Endothelial cell of umbilical vein (primary cell): Measurements from ENCODE around the gene NUDT16L1. TPM values are rescaled to one million over a fixed set of nuclear protein-coding genes. Genes with fewer than 3 reads are reported as not detected.

ENCODE experiments used
- BruUV-seq: library from RNA; stranded (reverse); fragments of 400-500 nt; replicated peaks from 2 replicates; lab custom pipeline; 2021; lab: Mats Ljungman, UMichigan
- CTCF ChIA-PET: fragments of 300-600, 350-600 bp; sonication (Branson Sonifier 250); formaldehyde crosslinking; loops from one replicate; lab custom pipeline; 2021; ENCODE audit warnings: antibody characterized with exemption, inconsistent platforms; lab: Charles Lee
- POLR2A ChIA-PET: fragments of 300-600, 350-600 bp; sonication (Branson Sonifier 250); formaldehyde crosslinking; loops from one replicate; lab custom pipeline; 2021; ENCODE audit warnings: antibody characterized with exemption, inconsistent platforms; lab: Charles Lee
- DNase-seq: peaks from one replicate; pipeline ENCODE4 v3.0.0-alpha.2; 2011; ENCODE audit warnings: low read depth, low spot score
- FAIRE-seq: peaks from 2 replicates; lab custom pipeline; 2011; peaks lifted over from hg19 to GRCh38; lab: Jason Lieb, UNC
- H2AFZ ChIP-seq: 2 replicates; pipeline ENCODE4 v1.6.0; 2012; ENCODE audit warnings: low read depth, low read length, control low read depth, inconsistent platforms
- H3K27ac ChIP-seq: 2 replicates; pipeline ENCODE4 v1.5.1; 2011; ENCODE audit warnings: low read depth, mild to moderate bottlenecking, control low read depth, low read length, moderate library complexity; ENCODE audit not compliant: insufficient read depth
- H3K27me3 ChIP-seq, 2 experiments: 2 replicates each; pipeline versions ENCODE4 v1.6.0 to v1.6.1; 2011; ENCODE audit warnings: low read length in 2 of 2, mixed read lengths in 1 of 2; ENCODE audit not compliant: control insufficient read depth in 2 of 2, insufficient read depth in 2 of 2
- H3K36me3 ChIP-seq, 2 experiments: 2 replicates in 1 of 2; 3 replicates in 1 of 2; pipeline ENCODE4 v1.5.1; 2011; ENCODE audit warnings: low read length in 2 of 2, mild to moderate bottlenecking in 1 of 2, moderate library complexity in 1 of 2; ENCODE audit not compliant: control insufficient read depth in 2 of 2, insufficient read depth in 2 of 2; ENCODE audit errors: extremely low read depth in 1 of 2
- H3K4me1 ChIP-seq: 3 replicates; pipeline ENCODE4 v1.5.1; 2011; ENCODE audit warnings: mild to moderate bottlenecking, low read length; ENCODE audit not compliant: control insufficient read depth, insufficient read depth; ENCODE audit errors: extremely low read depth
- H3K4me2 ChIP-seq: 2 replicates; pipeline ENCODE4 v1.6.1; 2011; ENCODE audit warnings: low read length, control low read depth, mixed read lengths; ENCODE audit not compliant: insufficient read depth
- H3K4me3 ChIP-seq, 3 experiments: fragments of 200-600 bp in 1 of 3; sonication (generic), shearing (Covaris generic) in 1 of 3; replicated peaks in 1 of 3; 2 replicates each; pipeline ENCODE4 v1.5.1; 2011 to 2016; ENCODE audit warnings: control low read depth in 3 of 3, low read length in 3 of 3, mild to moderate bottlenecking in 2 of 3, inconsistent platforms in 1 of 3, low read depth in 1 of 3, moderate library complexity in 1 of 3; ENCODE audit not compliant: insufficient read depth in 1 of 3
- H3K79me2 ChIP-seq: 2 replicates; pipeline ENCODE4 v1.6.0; 2012; ENCODE audit warnings: low read length, inconsistent platforms; ENCODE audit not compliant: control insufficient read depth, insufficient read depth
- H3K9ac ChIP-seq: replicated peaks from 2 replicates; pipeline ENCODE3; 2011; ENCODE audit warnings: low read length, control low read depth; ENCODE audit not compliant: insufficient read depth; ENCODE audit errors: extremely low read depth
- H3K9me1 ChIP-seq: replicated peaks from 3 replicates; pipeline ENCODE4 v1.6.0; 2011; ENCODE audit warnings: mild to moderate bottlenecking, low read length; ENCODE audit not compliant: control insufficient read depth, insufficient read depth; ENCODE audit errors: extremely low read depth
- H3K9me3 ChIP-seq: replicated peaks from 2 replicates; pipeline ENCODE4 v1.5.1; 2012; ENCODE audit warnings: low read length, inconsistent platforms; ENCODE audit not compliant: control insufficient read depth, insufficient read depth
- H4K20me1 ChIP-seq: replicated peaks from 2 replicates; pipeline ENCODE3; 2011; ENCODE audit warnings: mild to moderate bottlenecking, low read length; ENCODE audit not compliant: control insufficient read depth, insufficient read depth; ENCODE audit errors: extremely low read depth
- CTCF ChIP-seq, 2 donors: IDR thresholded peaks; 1 replicate in 1 of 2; 2 replicates in 1 of 2; pipeline ENCODE4 v1.5.1; 2011; ENCODE audit warnings: low read length in 2 of 2, mild to moderate bottlenecking in 2 of 2, moderate library complexity in 2 of 2, control low read depth in 1 of 2, inconsistent platforms in 1 of 2, low read depth in 1 of 2; ENCODE audit not compliant: insufficient read depth in 1 of 2; ENCODE audit errors: extremely low read depth in 1 of 2
- EZH2 ChIP-seq: IDR thresholded peaks from 2 replicates; pipeline ENCODE4 v1.6.1; 2012; ENCODE audit warnings: borderline replicate concordance, low read depth, mild to moderate bottlenecking, moderate library complexity, low read length, inconsistent platforms; ENCODE audit not compliant: severe bottlenecking
- FOS ChIP-seq: IDR thresholded peaks from 2 replicates; pipeline ENCODE4 v1.6.1; 2011; ENCODE audit warnings: mild to moderate bottlenecking, low read length, moderate library complexity, borderline replicate concordance; ENCODE audit not compliant: insufficient read depth
- GATA2 ChIP-seq: IDR thresholded peaks from 2 replicates; pipeline ENCODE4 v1.7.0; 2011; ENCODE audit warnings: low read depth, mild to moderate bottlenecking, moderate library complexity, mixed read lengths, low read length; ENCODE audit not compliant: insufficient read length, insufficient read depth
- JUN ChIP-seq: IDR thresholded peaks from 2 replicates; pipeline ENCODE4 v1.6.1; 2011; ENCODE audit warnings: borderline replicate concordance, low read depth; ENCODE audit not compliant: insufficient read length, insufficient read depth
- MYC ChIP-seq: IDR thresholded peaks from one replicate; pipeline ENCODE4 v1.6.1; 2011; ENCODE audit warnings: mild to moderate bottlenecking, low read depth, low read length
- POLR2A ChIP-seq: IDR thresholded peaks from 2 replicates; pipeline ENCODE4 v1.6.1; 2012; ENCODE audit warnings: low read depth, mild to moderate bottlenecking, control low read depth, low read length
- POLR2AphosphoS5 ChIP-seq: IDR thresholded peaks from 2 replicates; pipeline ENCODE4 v1.6.1; 2012; ENCODE audit warnings: low read depth, mild to moderate bottlenecking, control low read depth, low read length, moderate library complexity; ENCODE audit not compliant: insufficient read depth
- dilution Hi-C: fragments of 300-500 bp; cut with MboI; formaldehyde crosslinking; loops from one replicate; pipeline ENCODE4 v1.15.0; 2019; ENCODE audit warnings: low sequenced_read_pairs; ENCODE audit not compliant: extremely low pct_ligation_motif_present
- intact Hi-C: fragments of 100-400 bp; cut with micrococcal nuclease; formaldehyde crosslinking; loops from one replicate; pipeline ENCODE4 v1.10.0; 2022
- microRNA-seq: library from miRNA; unstranded; fragments of <30 nt; microRNA quantifications from one replicate; pipeline ENCODE4 v1.2.0, GENCODE V29; 2021; ENCODE audit warnings: borderline number of aligned reads, borderline replicate concordance
- polyA plus RNA-seq, 4 experiments: library from polyadenylated mRNA; depleted of rRNA in 3 of 4; stranded (reverse) in 3 of 4; unstranded in 1 of 4; fragments of >200 nt; gene quantifications; 2 replicates each; pipeline versions ENCODE4 v1.2.1 to v1.2.3, GENCODE V29; 2011 to 2012; ENCODE audit warnings: missing spikeins in 1 of 4
- small RNA-seq: library from RNA; depleted of rRNA; stranded (forward); fragments of <200 nt; gene quantifications from one replicate; pipeline ENCODE3, GENCODE V24; 2012; ENCODE audit warnings: low replicate concordance, low read depth; ENCODE audit not compliant: insufficient read depth, insufficient read length
- total RNA-seq: library from RNA; stranded (reverse); gene quantifications from 2 replicates; pipeline ENCODE4 v1.2.3, GENCODE V29; 2021
- TF ChIP-seq, protein P1 (sequence below): IDR thresholded peaks from 2 replicates; pipeline ENCODE4 v1.6.1; 2011; ENCODE audit not compliant: insufficient read depth, insufficient read length

The NUDT16L1 gene
- total and polyA plus RNA-seq, 2 donors (not counting 3 experiments of a cell fraction or from before 2014, with no cell fraction given), result 24.7 to 53.1 TPM

GRCh38 chr16:4745274-4745569, 51.9 kb downstream of the NUDT16L1 start:
- dilution Hi-C loops (no loop called here), intact Hi-C loops (no loop called here)
- FAIRE-seq, result no peak
- H3K4me1 ChIP-seq, result no peaks in the 10 kb centered on the region
- no peaks in the 10 kb centered on the region for H3K36me3 ChIP-seq
- no peak overlapping the region for H3K9ac ChIP-seq
- BruUV-seq, result no TSS peak
- H2AFZ ChIP-seq, result no peak overlapping the region
- H3K4me2 ChIP-seq, result no peak overlapping the region
- H3K4me3 ChIP-seq, result no peak overlapping the region
- H3K9me3 ChIP-seq, result no peaks in the 10 kb centered on the region
- POLR2A ChIA-PET, result no interaction called here
- no peaks in the 10 kb centered on the region for H3K27me3 ChIP-seq
- H3K79me2 ChIP-seq, result no peaks in the 10 kb centered on the region
- H4K20me1 ChIP-seq, result no peaks in the 10 kb centered on the region
- CTCF ChIA-PET, result no interaction called here
- no peaks in the 10 kb centered on the region for H3K9me1 ChIP-seq
- H3K27ac ChIP-seq, result no peak overlapping the region
- TF ChIP-seq EZH2, result no peak
- no peak for TF ChIP-seq GATA2
- no peak for TF ChIP-seq POLR2A
- no peak for TF ChIP-seq JUN
- no peak for TF ChIP-seq FOS
- no peak for TF ChIP-seq MYC
- TF ChIP-seq, protein P1, sequence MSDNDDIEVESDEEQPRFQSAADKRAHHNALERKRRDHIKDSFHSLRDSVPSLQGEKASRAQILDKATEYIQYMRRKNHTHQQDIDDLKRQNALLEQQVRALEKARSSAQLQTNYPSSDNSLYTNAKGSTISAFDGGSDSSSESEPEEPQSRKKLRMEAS, result no peak
- no peak for TF ChIP-seq CTCF (IDR thresholded peaks at IDR 0.05; ENCODE audit: extremely low read depth in 1 of 2, insufficient read depth in 1 of 2, low read depth in 1 of 2, low read length in 2 of 2)
- no peak for TF ChIP-seq POLR2AphosphoS5
- DNase-seq, result no peak

Small RNAs within 50 kb of the gene (microRNA-seq; reads per million reads assigned to microRNA genes)
- gene MIR6769A, result not detected

Small RNAs within 50 kb of the gene (small RNA-seq; reads per million reads assigned to genes)
- not detected for gene MIR6769A

Other genes starting within 250 kb of the NUDT16L1 start
- 38.4 and 48.0 TPM in 2 replicates for gene NMRAL1, start 218.9 kb upstream of the NUDT16L1 start, total RNA-seq
- gene NMRAL1, start 218.9 kb upstream of the NUDT16L1 start, polyA plus RNA-seq, result 84.4 and 101 TPM in 2 replicates
- gene HMOX2, start 217.2 kb upstream of the NUDT16L1 start, total RNA-seq, result 80.7 and 92.6 TPM in 2 replicates
- gene HMOX2, start 217.2 kb upstream of the NUDT16L1 start, polyA plus RNA-seq, result 86.3 and 91.0 TPM in 2 replicates
- gene CDIP1, start 154.8 kb upstream of the NUDT16L1 start, total RNA-seq, result 22.4 and 33.9 TPM in 2 replicates
- gene CDIP1, start 154.8 kb upstream of the NUDT16L1 start, polyA plus RNA-seq, result 37.4 and 47.6 TPM in 2 replicates
- not detected in 2 replicates for gene C16orf96, start 137.2 kb upstream of the NUDT16L1 start, total RNA-seq
- gene C16orf96, start 137.2 kb upstream of the NUDT16L1 start, polyA plus RNA-seq, result not detected in 2 replicates
- gene UBALD1, start 78.7 kb upstream of the NUDT16L1 start, total RNA-seq, result 41.6 and 43.8 TPM in 2 replicates
- 24.8 and 34.6 TPM in 2 replicates for gene UBALD1, start 78.7 kb upstream of the NUDT16L1 start, polyA plus RNA-seq
- gene MGRN1, start 68.7 kb upstream of the NUDT16L1 start, total RNA-seq, result 73.0 and 80.9 TPM in 2 replicates
- 15.6 and 15.8 TPM in 2 replicates for gene MGRN1, start 68.7 kb upstream of the NUDT16L1 start, polyA plus RNA-seq
- gene ANKS3, start 40.7 kb downstream of the NUDT16L1 start, total RNA-seq, result 22.5 and 24.0 TPM in 2 replicates
- gene ANKS3, start 40.7 kb downstream of the NUDT16L1 start, polyA plus RNA-seq, result 13.9 and 14.2 TPM in 2 replicates
- gene DNAAF8, start 41.0 kb downstream of the NUDT16L1 start, total RNA-seq, result 1.0 TPM in 1 of 2 replicates, not detected in the other
- gene DNAAF8, start 41.0 kb downstream of the NUDT16L1 start, polyA plus RNA-seq, result 0.49 and 0.58 TPM in 2 replicates
- 12.2 and 13.5 TPM in 2 replicates for gene ZNF500, start 73.6 kb downstream of the NUDT16L1 start, total RNA-seq
- gene ZNF500, start 73.6 kb downstream of the NUDT16L1 start, polyA plus RNA-seq, result 8.6 and 12.8 TPM in 2 replicates
- gene SEPTIN12, start 94.8 kb downstream of the NUDT16L1 start, total RNA-seq, result not detected in 2 replicates
- gene SEPTIN12, start 94.8 kb downstream of the NUDT16L1 start, polyA plus RNA-seq, result not detected in 2 replicates
- gene SMIM22, start 101.8 kb downstream of the NUDT16L1 start, total RNA-seq, result not detected in 2 replicates
- not detected in 2 replicates for gene SMIM22, start 101.8 kb downstream of the NUDT16L1 start, polyA plus RNA-seq
- gene ROGDI, start 109.1 kb downstream of the NUDT16L1 start, total RNA-seq, result 12.0 and 14.7 TPM in 2 replicates
- 36.9 TPM in 2 replicates for gene ROGDI, start 109.1 kb downstream of the NUDT16L1 start, polyA plus RNA-seq
- 107 TPM in 2 replicates for gene GLYR1, start 153.7 kb downstream of the NUDT16L1 start, total RNA-seq
- 44.0 and 47.9 TPM in 2 replicates for gene GLYR1, start 153.7 kb downstream of the NUDT16L1 start, polyA plus RNA-seq
- 44.8 and 45.3 TPM in 2 replicates for gene UBN1, start 153.9 kb downstream of the NUDT16L1 start, total RNA-seq
- 23.9 and 26.0 TPM in 2 replicates for gene UBN1, start 153.9 kb downstream of the NUDT16L1 start, polyA plus RNA-seq
- 0.05 and 0.20 TPM in 2 replicates for gene PPL, start 243.6 kb downstream of the NUDT16L1 start, total RNA-seq
- 0.03 and 0.07 TPM in 2 replicates for gene PPL, start 243.6 kb downstream of the NUDT16L1 start, polyA plus RNA-seq